K562 (cell line): ENCODE measurements around the gene LPAR6. TPM values are rescaled to one million over a fixed set of nuclear protein-coding genes. Genes with fewer than 3 reads are reported as not detected.

Experiments
- ATAC-seq: fragments of 200-7000 bp; cut with Tn5 transposase; 3 replicates; pipeline ENCODE4 v1.9.1; 2020; ENCODE audit warnings: moderate library complexity
- Bru-seq: library from RNA; stranded (reverse); fragments of 400-500 nt; gene quantifications from one replicate; lab custom pipeline; 2021; lab: Mats Ljungman, UMichigan
- BruChase-seq, 2 experiments: library from RNA; stranded (reverse); fragments of 400-500 nt; gene quantifications; one replicate each; lab custom pipeline; 2021; lab: Mats Ljungman, UMichigan
- BruUV-seq: library from RNA; stranded (reverse); fragments of 400-500 nt; replicated peaks from 2 replicates; lab custom pipeline; 2021; lab: Mats Ljungman, UMichigan
- CTCF ChIA-PET: fragments of 300-600 bp; formaldehyde crosslinking; extraction: SDS; loops from one replicate; lab custom pipeline; 2021; ENCODE audit warnings: low intra/inter-chr PET ratio; lab: Yijun Ruan, JAX
- POLR2A ChIA-PET: fragments of 300-600, 350-650 bp; sonication (Branson Sonifier 250); formaldehyde crosslinking; extraction: SDS; loops from one replicate; lab custom pipeline; 2021; ENCODE audit warnings: antibody characterized with exemption, inconsistent platforms; lab: Yijun Ruan, JAX
- DNase-seq, 4 experiments: peaks; one replicate each; pipeline versions ENCODE4 v3.0.0 to v3.0.0-alpha.2; 2011 to 2018; ENCODE audit warnings: low spot score in 3 of 4, mixed read lengths in 3 of 4; ENCODE audit errors: extremely low read depth in 1 of 4
- FAIRE-seq: peaks from 2 replicates; lab custom pipeline; 2011; peaks lifted over from hg19 to GRCh38; lab: Jason Lieb, UNC
- H2AFZ ChIP-seq: 2 replicates; pipeline ENCODE4 v1.6.0; 2011; ENCODE audit warnings: low read depth, low read length, control low read depth, inconsistent platforms
- H3K27ac ChIP-seq: fragments of 200-600 bp; 3 replicates; pipeline ENCODE4 v1.8.0; 2011; ENCODE audit warnings: low read depth, mild to moderate bottlenecking, control low read depth, inconsistent platforms, low read length, moderate library complexity, mixed read lengths; ENCODE audit errors: extremely low read depth
- H3K27me3 ChIP-seq, 2 experiments: fragments of 300-600 bp in 1 of 2; 2 replicates in 1 of 2; 3 replicates in 1 of 2; pipeline versions ENCODE4 v1.6.0 to v1.8.0; 2011; ENCODE audit warnings: inconsistent platforms in 2 of 2, low read length in 2 of 2, mild to moderate bottlenecking in 1 of 2, mixed read lengths in 1 of 2, moderate library complexity in 1 of 2; ENCODE audit not compliant: control insufficient read depth in 2 of 2, insufficient read depth in 2 of 2
- H3K36me3 ChIP-seq: fragments of 300-600 bp; 3 replicates; pipeline ENCODE4 v1.8.0; 2011; ENCODE audit warnings: mild to moderate bottlenecking, low read length, inconsistent platforms; ENCODE audit not compliant: control insufficient read depth, insufficient read depth
- H3K4me1 ChIP-seq, 2 experiments: fragments of 200-600 bp in 1 of 2; replicated peaks in 1 of 2; 2 replicates in 1 of 2; 3 replicates in 1 of 2; pipeline versions ENCODE4 v1.5.1 to v1.8.0; 2011; ENCODE audit warnings: inconsistent platforms in 2 of 2, low read length in 2 of 2, mild to moderate bottlenecking in 1 of 2, mixed read lengths in 1 of 2, moderate library complexity in 1 of 2; ENCODE audit not compliant: control insufficient read depth in 2 of 2, insufficient read depth in 2 of 2
- H3K4me2 ChIP-seq: 2 replicates; pipeline ENCODE4 v1.6.1; 2011; ENCODE audit warnings: low read length, control low read depth, inconsistent platforms, mixed read lengths; ENCODE audit not compliant: insufficient read depth
- H3K4me3 ChIP-seq: fragments of 200-600 bp; sonication (generic), shearing (Covaris generic); 2 replicates; pipeline ENCODE4 v1.5.1; 2016; ENCODE audit warnings: control low read depth, inconsistent platforms
- H3K79me2 ChIP-seq: fragments of 200-600 bp; 3 replicates; pipeline ENCODE4 v1.8.0; 2011; ENCODE audit warnings: low read length, inconsistent platforms; ENCODE audit not compliant: control insufficient read depth, insufficient read depth
- H3K9ac ChIP-seq, 2 experiments: 2 replicates each; pipeline versions ENCODE4 v1.6.0 to v1.6.1; 2011; ENCODE audit warnings: low read depth in 2 of 2, low read length in 2 of 2, control low read depth in 1 of 2, inconsistent platforms in 1 of 2, mild to moderate bottlenecking in 1 of 2, mixed read lengths in 1 of 2; ENCODE audit not compliant: insufficient read depth in 1 of 2
- H3K9me1 ChIP-seq: one replicate; pipeline ENCODE4 v1.6.0; 2011; ENCODE audit warnings: inconsistent platforms, mild to moderate bottlenecking, low read length, moderate library complexity; ENCODE audit not compliant: control insufficient read depth, insufficient read depth
- H3K9me3 ChIP-seq: replicated peaks from 2 replicates; pipeline ENCODE4 v1.5.1; 2011; ENCODE audit warnings: low read depth, low read length, inconsistent platforms; ENCODE audit not compliant: control insufficient read depth, insufficient read depth
- H4K20me1 ChIP-seq: replicated peaks from 2 replicates; pipeline ENCODE4 v1.6.1; 2011; ENCODE audit warnings: low read length, inconsistent platforms, mixed read lengths; ENCODE audit not compliant: control insufficient read depth, insufficient read depth
- ATF3 ChIP-seq, 2 experiments: fragments of 450-650 bp in 1 of 2; sonication (generic) in 1 of 2; formaldehyde crosslinking in 1 of 2; IDR thresholded peaks in 1 of 2; conservative IDR thresholded peaks in 1 of 2; 2 replicates each; pipeline versions ENCODE4 v1.6.1 to v1.8.1; 2016 to 2023; ENCODE audit warnings: mild to moderate bottlenecking in 2 of 2, moderate library complexity in 2 of 2, inconsistent platforms in 1 of 2, missing genetic modification reagents in 1 of 2
- DNMT1 ChIP-seq: fragments of 450-650 bp; IDR thresholded peaks from 2 replicates; pipeline ENCODE4 v1.6.1; 2016; ENCODE audit warnings: antibody characterized with exemption, mild to moderate bottlenecking
- GATAD2A ChIP-seq: fragments of 450-650 bp; IDR thresholded peaks from 2 replicates; pipeline ENCODE4 v1.6.1; 2017
- MAFK ChIP-seq: IDR thresholded peaks from 2 replicates; pipeline ENCODE4 v1.6.1; 2011; ENCODE audit warnings: low read length, improper control_type of control experiment
- PATZ1 ChIP-seq: fragments of 250-450 bp; sonication (Bioruptor Pico); IDR thresholded peaks from 2 replicates; pipeline ENCODE4 v1.5.0; 2020; ENCODE audit warnings: mild to moderate bottlenecking, borderline replicate concordance
- RBBP5 ChIP-seq: fragments of 200-600 bp; sonication (generic); IDR thresholded peaks from 2 replicates; pipeline ENCODE4 v1.6.1; 2012; ENCODE audit warnings: borderline replicate concordance, mild to moderate bottlenecking, low read length, control low read depth, inconsistent platforms; ENCODE audit not compliant: insufficient read depth, poor library complexity, severe bottlenecking
- STAG1 ChIP-seq: sonication (generic); formaldehyde crosslinking; IDR thresholded peaks from 2 replicates; pipeline ENCODE4 v1.5.0; 2020; ENCODE audit warnings: missing genetic modification reagents, borderline replicate concordance
- TCF7L2 ChIP-seq: fragments of 150-350 bp; IDR thresholded peaks from 2 replicates; pipeline ENCODE4 v1.6.1; 2016; ENCODE audit warnings: low read depth, mild to moderate bottlenecking, low read length, moderate library complexity
- ZNF717 ChIP-seq: fragments of 250-450 bp; sonication (Bioruptor Pico); IDR thresholded peaks from 2 replicates; pipeline ENCODE4 v1.5.0; 2021
- WGBS: fragments of 100-300 bp; shearing (Covaris generic); methylation state at CpG from one replicate; pipeline ENCODE4 v1.1.6; 2016; ENCODE audit warnings: low coverage, mixed read lengths; ENCODE audit not compliant: insufficient coverage; ENCODE audit errors: missing lambda C conversion rate; 5-methylcytosine and 5-hydroxymethylcytosine counted together
- in situ Hi-C: fragments of 300-500 bp; cut with MboI; formaldehyde crosslinking; loops from 4 replicates; pipeline ENCODE4 v1.15.0; 2018; ENCODE audit warnings: inconsistent platforms, mixed read lengths
- intact Hi-C: fragments of 100-400 bp; cut with micrococcal nuclease; formaldehyde crosslinking; loops from 2 replicates; pipeline ENCODE4 v1.14.2; 2022
- long read RNA-seq, 3 experiments: library from polyadenylated mRNA in 2 of 3; library from RNA in 1 of 3; unstranded in 2 of 3; stranded (forward) in 1 of 3; transcript quantifications; one replicate each; pipeline ENCODE4 v2.0.0, GENCODE V29; 2019 to 2022
- polyA minus RNA-seq, 3 experiments: library from RNA; depleted of rRNA, polyadenylated mRNA; stranded (reverse); fragments of >200 nt; gene quantifications; 2 replicates each; pipeline ENCODE4 v1.2.3, GENCODE V29; 2011
- polyA plus RNA-seq, 8 experiments: library from polyadenylated mRNA; depleted of rRNA in 4 of 8; stranded (reverse) in 5 of 8; unstranded in 3 of 8; fragments of >200 nt; fragmentation: Nextera tagmentation in 2 of 8; fragmentation: Illumina TruSeq in 1 of 8; extraction: Ambion mirVana in 2 of 8; extraction: Trizol in 1 of 8; gene quantifications; 2 replicates each; pipeline versions ENCODE4 v1.2.1 to v1.2.3, GENCODE V29; 2011 to 2014; ENCODE audit warnings: inconsistent platforms in 1 of 8, missing spikeins in 1 of 8
- total RNA-seq, 7 experiments: library from RNA; depleted of rRNA in 6 of 7; stranded (reverse); fragments of >200 nt in 6 of 7; fragmentation: Illumina TruSeq in 2 of 7; extraction: Trizol in 2 of 7; gene quantifications; 2 replicates each; pipeline versions ENCODE4 v1.2.1 to v1.2.3, GENCODE V29; 2011 to 2021; ENCODE audit warnings: low replicate concordance in 1 of 7
- TF ChIP-seq, protein P1 (sequence below), 2 experiments: fragments of 450-650 bp in 1 of 2; IDR thresholded peaks; 2 replicates each; pipeline ENCODE4 v1.6.1; 2011 to 2017; ENCODE audit warnings: low read depth in 2 of 2, antibody characterized with exemption in 1 of 2, borderline replicate concordance in 1 of 2, low read length in 1 of 2, mild to moderate bottlenecking in 1 of 2, mixed read lengths in 1 of 2; ENCODE audit not compliant: control insufficient read depth in 1 of 2

LPAR6 gene, protein sequence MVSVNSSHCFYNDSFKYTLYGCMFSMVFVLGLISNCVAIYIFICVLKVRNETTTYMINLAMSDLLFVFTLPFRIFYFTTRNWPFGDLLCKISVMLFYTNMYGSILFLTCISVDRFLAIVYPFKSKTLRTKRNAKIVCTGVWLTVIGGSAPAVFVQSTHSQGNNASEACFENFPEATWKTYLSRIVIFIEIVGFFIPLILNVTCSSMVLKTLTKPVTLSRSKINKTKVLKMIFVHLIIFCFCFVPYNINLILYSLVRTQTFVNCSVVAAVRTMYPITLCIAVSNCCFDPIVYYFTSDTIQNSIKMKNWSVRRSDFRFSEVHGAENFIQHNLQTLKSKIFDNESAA
- not detected in 2 replicates for total RNA-seq (2011; cell fraction: chromatin; rRNA removed; ENCODE audit: low replicate concordance)
- total RNA-seq (2011; cell fraction: nucleolus; rRNA removed): not detected in 2 replicates
- total RNA-seq (2011; cell fraction: nucleoplasm; rRNA removed): not detected in 2 replicates
- total RNA-seq (2014; rRNA removed) (not detected in 2 replicates), total RNA-seq (2014; rRNA removed; fragmentation: Illumina TruSeq; extraction: Trizol) (not detected in 2 replicates), total RNA-seq (2015; rRNA removed; fragmentation: Illumina TruSeq; extraction: Trizol) (0.11 TPM in 1 of 2 replicates, not detected in the other), total RNA-seq (2021) (not detected in 2 replicates), polyA plus RNA-seq (2011; rRNA removed) (0.05 and 0.10 TPM in 2 replicates), polyA plus RNA-seq (2014; fragmentation: Illumina TruSeq; extraction: Trizol) (not detected in 2 replicates), polyA plus RNA-seq (2014; fragmentation: Nextera tagmentation; extraction: Ambion mirVana) (under 1 TPM; 0.04 to 0.14 TPM), polyA plus RNA-seq (2014; rRNA removed) (0.22 TPM in 1 of 2 replicates, not detected in the other), polyA minus RNA-seq (2011; rRNA and poly(A)+ RNA removed) (not detected in 2 replicates), Bru-seq, nascent RNA (percentile 7 among the genes with signal in this experiment), BruChase-seq, experiment 1, labeled RNA remaining after a 2-hour chase (percentile 3 among the genes with signal in this experiment), BruChase-seq, experiment 2, labeled RNA remaining after a 6-hour chase (percentile 6 among the genes with signal in this experiment)
- not detected in 2 replicates for polyA plus RNA-seq (2011; cell fraction: cytosol; rRNA removed)
- polyA plus RNA-seq (2011; cell fraction: nucleus; rRNA removed): not detected in 2 replicates
- polyA plus RNA-seq (2012): 0.13 and 0.48 TPM in 2 replicates
- polyA minus RNA-seq (2011; cell fraction: cytosol; rRNA and poly(A)+ RNA removed): not detected in 2 replicates
- not detected in 2 replicates for polyA minus RNA-seq (2011; cell fraction: nucleus; rRNA and poly(A)+ RNA removed)
- long read RNA-seq, experiment 1: 0 reads
- long read RNA-seq, experiment 2: 0 reads
- long read RNA-seq, experiment 3: 0 reads

- Histone ChIP-seq H3K4me1 (no peaks in the 10 kb centered on the region), H3K27ac (no peak within 1 kb of the TSS), H4K20me1 (no peaks in the 10 kb centered on the region), H2AFZ (no peak within 1 kb of the TSS), H3K9me1 (no peaks in the 10 kb centered on the region), H3K9ac (no peak within 1 kb of the TSS), H3K36me3 (no peaks in the 10 kb centered on the region), H3K4me2 (no peak within 1 kb of the TSS), H3K4me3 (no peak within 1 kb of the TSS), H3K79me2 (no peaks in the 10 kb centered on the region), H3K27me3 (no peaks in the 10 kb centered on the region), H3K9me3 (peaks cover 2% of the 10 kb centered on the region; the same call in 1 of the 2 replicates)
- no TSS peak for BruUV-seq
- intact Hi-C loops: no loop called here
- ATAC-seq (no peak), DNase-seq (no peak), FAIRE-seq (no peak)
- in situ Hi-C loops: no loop called here
- POLR2A ChIA-PET: no interaction called here
- CTCF ChIA-PET: no interaction called here
- WGBS: 62% methylated on average over 4 of the region's 4 CpGs
- no peak for TF ChIP-seq DNMT1
- no peak for TF ChIP-seq PATZ1 (CRISPR knock-in tag)
- no peak for TF ChIP-seq ZNF717 (CRISPR knock-in tag)
- no peak for TF ChIP-seq STAG1 (CRISPR knock-in tag)
- TF ChIP-seq MAFK: no peak
- TF ChIP-seq GATAD2A: no peak
- no peak for TF ChIP-seq RBBP5
- TF ChIP-seq ATF3 (IDR thresholded peaks at IDR 0.05): no peak
- no peak for TF ChIP-seq ATF3 (CRISPR knock-in tag; conservative IDR thresholded peaks at IDR 0.05)
- no peak for TF ChIP-seq TCF7L2
- TF ChIP-seq, protein P1, sequence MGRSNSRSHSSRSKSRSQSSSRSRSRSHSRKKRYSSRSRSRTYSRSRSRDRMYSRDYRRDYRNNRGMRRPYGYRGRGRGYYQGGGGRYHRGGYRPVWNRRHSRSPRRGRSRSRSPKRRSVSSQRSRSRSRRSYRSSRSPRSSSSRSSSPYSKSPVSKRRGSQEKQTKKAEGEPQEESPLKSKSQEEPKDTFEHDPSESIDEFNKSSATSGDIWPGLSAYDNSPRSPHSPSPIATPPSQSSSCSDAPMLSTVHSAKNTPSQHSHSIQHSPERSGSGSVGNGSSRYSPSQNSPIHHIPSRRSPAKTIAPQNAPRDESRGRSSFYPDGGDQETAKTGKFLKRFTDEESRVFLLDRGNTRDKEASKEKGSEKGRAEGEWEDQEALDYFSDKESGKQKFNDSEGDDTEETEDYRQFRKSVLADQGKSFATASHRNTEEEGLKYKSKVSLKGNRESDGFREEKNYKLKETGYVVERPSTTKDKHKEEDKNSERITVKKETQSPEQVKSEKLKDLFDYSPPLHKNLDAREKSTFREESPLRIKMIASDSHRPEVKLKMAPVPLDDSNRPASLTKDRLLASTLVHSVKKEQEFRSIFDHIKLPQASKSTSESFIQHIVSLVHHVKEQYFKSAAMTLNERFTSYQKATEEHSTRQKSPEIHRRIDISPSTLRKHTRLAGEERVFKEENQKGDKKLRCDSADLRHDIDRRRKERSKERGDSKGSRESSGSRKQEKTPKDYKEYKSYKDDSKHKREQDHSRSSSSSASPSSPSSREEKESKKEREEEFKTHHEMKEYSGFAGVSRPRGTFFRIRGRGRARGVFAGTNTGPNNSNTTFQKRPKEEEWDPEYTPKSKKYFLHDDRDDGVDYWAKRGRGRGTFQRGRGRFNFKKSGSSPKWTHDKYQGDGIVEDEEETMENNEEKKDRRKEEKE (IDR thresholded peaks at IDR 0.05; ENCODE audit: borderline replicate concordance in 1 of 2, control insufficient read depth in 1 of 2, low read depth in 2 of 2, low read length in 1 of 2): no peak
These were observed at the start of gene LPAR6 for GRCh38 chr13:48412881-48413351. Gene LPAR6 (minus strand): TSS chr13:48413113. CDS start chr13:48412423, 690 bp downstream.
